T-cell (primary cell): ENCODE data around the gene VPS72. TPM values are rescaled to one million over a fixed set of nuclear protein-coding genes. Genes with fewer than 3 reads are reported as not detected.

Experiments
- ATAC-seq, 4 experiments: fragments of 200-7000 bp in 3 of 4; fragments of 150-1000 bp in 1 of 4; cut with Tn5 transposase; replicated peaks in 1 of 4; 1 replicate in 3 of 4; 2 replicates in 1 of 4; pipeline ENCODE4 v1.10.0; 2021; ENCODE audit warnings: moderate library complexity in 3 of 4, mild to moderate bottlenecking in 2 of 4, moderate number of reproducible peaks in 1 of 4
- CTCF ChIA-PET, 2 donors: fragments of 300-600 bp; sonication (Branson Sonifier 250); formaldehyde crosslinking; loops; one replicate each; lab custom pipeline; 2022; ENCODE audit warnings: antibody characterized with exemption in 2 of 2; lab: Charles Lee
- POLR2A ChIA-PET, 2 donors: fragments of 300-600 bp; sonication (Branson Sonifier 250); formaldehyde crosslinking; loops; one replicate each; lab custom pipeline; 2022; ENCODE audit warnings: antibody characterized with exemption in 2 of 2; lab: Charles Lee
- DNase-seq, 35 experiments: peaks; one replicate each; pipeline versions ENCODE4 v3.0.0 to v3.0.0-alpha.2; 2013 to 2023
- H3K27ac ChIP-seq: one replicate; pipeline ENCODE4 v1.5.1; 2013; ENCODE audit warnings: low read length
- H3K27me3 ChIP-seq, 2 experiments: replicated peaks in 1 of 2; 1 replicate in 1 of 2; 2 replicates in 1 of 2; pipeline versions ENCODE4 v1.6.1 to v1.7.0; 2013; ENCODE audit warnings: low read length in 1 of 2, mixed read lengths in 1 of 2; ENCODE audit not compliant: control insufficient read depth in 2 of 2, insufficient read depth in 2 of 2; ENCODE audit errors: extremely low read depth in 1 of 2
- H3K36me3 ChIP-seq, 2 donors: 1 replicate in 1 of 2; 2 replicates in 1 of 2; pipeline versions ENCODE4 v1.6.1 to v1.7.0; 2013; ENCODE audit warnings: low read length in 1 of 2; ENCODE audit not compliant: control insufficient read depth in 2 of 2, insufficient read depth in 1 of 2; ENCODE audit errors: extremely low read depth in 1 of 2
- H3K4me1 ChIP-seq, 2 experiments: 1 replicate in 1 of 2; 2 replicates in 1 of 2; pipeline versions ENCODE4 v1.6.1 to v1.7.0; 2013; ENCODE audit warnings: low read length in 2 of 2, mixed read lengths in 1 of 2; ENCODE audit not compliant: insufficient read depth in 2 of 2, control insufficient read depth in 1 of 2; ENCODE audit errors: extremely low read depth in 1 of 2
- H3K4me3 ChIP-seq, 2 donors: 1 replicate in 1 of 2; 2 replicates in 1 of 2; pipeline versions ENCODE4 v1.5.1 to v1.7.0; 2013; ENCODE audit warnings: mild to moderate bottlenecking in 2 of 2, low read length in 1 of 2, moderate library complexity in 1 of 2; ENCODE audit not compliant: control insufficient read depth in 1 of 2; ENCODE audit errors: extremely low read depth in 1 of 2
- H3K9me3 ChIP-seq: 2 replicates; pipeline ENCODE4 v1.7.0; 2013
- H3K27ac Mint-ChIP-seq, 2 donors: one replicate each; pipeline ENCODE4 v1.8.0; 2020 to 2021; ENCODE audit warnings: mild to moderate bottlenecking in 2 of 2, mixed read lengths in 2 of 2
- H3K27me3 Mint-ChIP-seq, 2 donors: one replicate each; pipeline ENCODE4 v1.8.0; 2021 to 2022; ENCODE audit warnings: mixed read lengths in 2 of 2
- H3K36me3 Mint-ChIP-seq: one replicate; pipeline ENCODE4 v1.8.0; 2021; ENCODE audit warnings: mixed read lengths
- H3K4me1 Mint-ChIP-seq, 3 donors: one replicate each; pipeline ENCODE4 v1.8.0; 2020 to 2022; ENCODE audit warnings: mixed read lengths in 3 of 3, mild to moderate bottlenecking in 1 of 3
- H3K4me3 Mint-ChIP-seq, 3 donors: one replicate each; pipeline ENCODE4 v1.8.0; 2020 to 2022; ENCODE audit warnings: mild to moderate bottlenecking in 3 of 3, mixed read lengths in 3 of 3, moderate library complexity in 3 of 3
- H3K9me3 Mint-ChIP-seq, 3 donors: one replicate each; pipeline ENCODE4 v1.8.0; 2020 to 2022; ENCODE audit warnings: mixed read lengths in 3 of 3
- WGBS: methylation state at CpG from one replicate; pipeline ENCODE4 v1.1.5; 2013; ENCODE audit warnings: missing lambda C conversion rate; ENCODE audit not compliant: insufficient coverage; 5-methylcytosine and 5-hydroxymethylcytosine counted together
- total RNA-seq, 35 experiments: library from RNA in 6 of 35; stranded (reverse) in 6 of 35; fragments of 120-200 nt in 1 of 35; gene quantifications; one replicate each; pipeline versions ENCODE4 v1.2.1 to v1.2.4 and lab custom pipeline; 2013 to 2026

VPS72 gene
- total RNA-seq, 5 donors from 2014 or later (not counting 1 experiment from before 2014, with no cell fraction given) = 50.2 to 84.5 (median 58.9) TPM

DNA sequence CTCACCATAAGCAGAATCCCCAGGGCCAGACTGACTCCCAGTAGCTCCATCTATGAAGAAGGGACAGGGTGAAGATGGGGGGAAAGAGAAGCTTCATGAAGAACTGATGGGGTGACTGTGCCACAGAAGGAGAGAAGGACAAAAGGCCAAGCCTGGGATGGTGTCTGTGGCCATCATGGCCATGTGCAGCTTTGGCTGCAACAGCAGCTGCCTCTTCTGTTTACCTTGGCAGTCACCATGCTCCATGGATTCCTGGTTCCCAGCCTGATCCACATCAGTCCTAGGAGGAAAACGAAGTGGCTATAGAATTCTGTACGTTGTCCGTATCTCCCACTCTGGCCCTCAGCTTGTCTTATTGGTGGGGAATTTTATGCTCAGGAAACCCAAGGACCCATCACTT is 55.6 kb downstream of the VPS72 start:
- Mint-ChIP-seq H3K4me3 (no peak overlapping the region), H3K4me1 (peaks cover 7 to 14% (median 13%) of the 10 kb centered on the region in 3 donors), H3K27ac (peak overlapping the region in 1 of 2 donors; percentile 4), H3K36me3 (peaks cover 6% of the 10 kb centered on the region), H3K27me3 (peaks cover 0 to 4% of the 10 kb centered on the region in 2 donors), H3K9me3 (no peaks in the 10 kb centered on the region)
- ChIA-PET CTCF (interaction anchor here in 1 of 2 donors (0.5 kb wide), 1 partner anchor 91 kb away, joined by 3 read pairs; no protein-coding TSS in a partner anchor), POLR2A (interaction anchor here in 1 of 2 donors (0.7 kb wide), 1 partner anchor 21 kb away, joined by 3 read pairs; no protein-coding TSS in a partner anchor)
- no peaks in the 10 kb centered on the region for H3K9me3 ChIP-seq
- WGBS = no CpG with 5 or more reads among the region's 3 CpGs
- peaks cover 2 to 11% of the 10 kb centered on the region in 2 experiments for H3K4me1 ChIP-seq
- peaks cover 0 to 13% of the 10 kb centered on the region in 2 experiments for H3K27me3 ChIP-seq
- no peak overlapping the region for H3K4me3 ChIP-seq
- ATAC-seq = no peak
- DNase-seq = no peak
- no peak overlapping the region for H3K27ac ChIP-seq
- no peaks in the 10 kb centered on the region for H3K36me3 ChIP-seq

DNA sequence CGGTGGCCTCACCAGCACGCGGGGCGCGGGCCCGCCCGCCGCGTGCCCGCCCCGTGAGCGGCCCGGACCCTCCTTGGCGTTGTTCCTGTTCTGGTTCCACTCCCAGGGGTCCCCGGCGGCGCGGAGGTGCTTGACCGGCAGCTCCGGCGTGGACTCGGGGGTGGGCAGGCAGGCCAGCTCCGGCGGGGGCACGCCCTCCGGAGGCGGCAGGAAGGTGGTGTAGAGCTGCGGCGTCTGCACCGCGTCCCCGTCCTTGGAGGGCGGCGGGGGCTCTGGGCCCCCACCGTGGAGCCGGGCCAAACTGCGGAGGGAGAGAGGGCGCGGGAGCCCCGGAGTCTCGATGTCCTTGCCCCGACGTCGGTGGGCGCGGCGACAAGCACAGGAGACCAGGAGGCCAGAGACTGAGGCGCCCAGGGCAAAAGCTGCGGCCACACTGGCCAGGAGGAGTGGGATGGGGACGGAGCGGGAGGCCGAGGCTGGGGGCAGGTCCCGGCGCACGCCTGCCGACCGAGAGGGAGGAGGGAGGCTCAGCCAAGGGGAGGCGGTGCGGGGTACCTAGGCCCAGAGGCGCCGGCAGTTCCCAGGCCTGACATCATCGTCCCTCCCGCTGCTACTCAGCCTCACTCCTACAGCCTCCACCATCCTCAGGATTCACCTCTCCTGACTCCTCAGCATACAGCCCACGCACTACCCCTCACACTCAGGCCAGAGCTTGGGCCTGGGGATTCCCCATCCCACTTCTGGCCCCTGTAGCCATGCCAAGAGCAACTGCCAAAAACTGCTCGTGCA is 56.8 kb downstream of the VPS72 start:
- no peaks in the 10 kb centered on the region for H3K9me3 Mint-ChIP-seq
- H3K4me3 Mint-ChIP-seq = no peak overlapping the region
- Histone ChIP-seq H3K27me3 (peaks cover 0 to 13% of the 10 kb centered on the region in 2 experiments), H3K9me3 (no peaks in the 10 kb centered on the region), H3K4me1 (peaks cover 2 to 11% of the 10 kb centered on the region in 2 experiments), H3K4me3 (no peak overlapping the region), H3K27ac (no peak overlapping the region), H3K36me3 (no peaks in the 10 kb centered on the region)
- CTCF ChIA-PET = interaction anchor here in 1 of 2 donors (0.6 kb wide), 1 partner anchor 248 kb away, joined by 3 read pairs; no protein-coding TSS in a partner anchor
- H3K4me1 Mint-ChIP-seq = peaks cover 7 to 14% (median 13%) of the 10 kb centered on the region in 3 donors
- peaks cover 6% of the 10 kb centered on the region for H3K36me3 Mint-ChIP-seq
- no peak overlapping the region for H3K27ac Mint-ChIP-seq
- POLR2A ChIA-PET = no interaction called here
- DNase-seq (no peak), ATAC-seq (no peak)
- peaks cover 0 to 4% of the 10 kb centered on the region in 2 donors for H3K27me3 Mint-ChIP-seq
- WGBS = 97% methylated on average over 49 of the region's 65 CpGs

DNA sequence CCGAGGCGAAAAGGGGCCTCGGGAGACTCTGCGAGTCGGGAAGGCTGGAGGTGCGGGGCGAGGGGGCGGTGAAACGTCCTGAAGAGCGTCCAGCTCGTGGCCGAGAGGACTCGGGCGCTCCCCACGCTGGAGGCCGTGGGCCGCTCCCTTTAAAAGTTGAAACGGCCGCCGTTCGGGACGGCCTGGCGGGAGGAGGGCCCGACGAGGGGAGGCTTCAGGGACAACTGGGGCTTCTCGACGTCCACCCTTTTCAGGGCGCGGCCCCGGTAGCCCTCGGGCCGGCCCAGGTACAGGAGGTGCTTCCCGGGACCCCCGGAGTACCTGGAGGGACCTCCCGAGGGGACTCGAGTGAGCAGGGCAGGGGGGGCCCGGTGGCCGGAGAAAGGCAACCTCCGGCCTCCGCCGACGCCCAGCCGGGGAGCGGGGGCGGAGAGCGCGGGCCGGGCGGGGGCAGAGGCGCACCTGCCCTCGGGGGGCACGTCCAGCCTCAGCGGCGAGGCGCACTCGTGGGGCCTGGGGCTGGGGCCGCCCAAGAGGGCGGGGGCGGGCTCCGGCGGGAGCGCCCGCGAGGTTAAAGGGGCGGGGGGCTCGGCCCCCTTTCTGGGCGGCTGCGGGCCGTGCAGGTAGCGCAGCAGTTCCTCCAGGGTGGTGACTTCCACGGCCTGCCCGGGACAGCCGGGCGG is 57.5 kb downstream of the VPS72 start:
- ChIA-PET CTCF (no interaction called here), POLR2A (no interaction called here)
- Histone ChIP-seq H3K4me3 (no peak overlapping the region), H3K27ac (no peak overlapping the region), H3K36me3 (no peaks in the 10 kb centered on the region), H3K4me1 (peaks cover 2 to 11% of the 10 kb centered on the region in 2 experiments), H3K9me3 (no peaks in the 10 kb centered on the region), H3K27me3 (peaks cover 0 to 13% of the 10 kb centered on the region in 2 experiments)
- Mint-ChIP-seq H3K36me3 (peaks cover 6% of the 10 kb centered on the region), H3K9me3 (no peaks in the 10 kb centered on the region), H3K4me3 (peak overlapping the region in 2 of 3 donors; percentile 71 to 77), H3K27ac (no peak overlapping the region), H3K27me3 (peaks cover 0 to 4% of the 10 kb centered on the region in 2 donors), H3K4me1 (peaks cover 7 to 14% (median 13%) of the 10 kb centered on the region in 3 donors)
- DNase-seq = no peak
- no peak for ATAC-seq
- WGBS = 97% methylated on average over 61 of the region's 74 CpGs

DNA sequence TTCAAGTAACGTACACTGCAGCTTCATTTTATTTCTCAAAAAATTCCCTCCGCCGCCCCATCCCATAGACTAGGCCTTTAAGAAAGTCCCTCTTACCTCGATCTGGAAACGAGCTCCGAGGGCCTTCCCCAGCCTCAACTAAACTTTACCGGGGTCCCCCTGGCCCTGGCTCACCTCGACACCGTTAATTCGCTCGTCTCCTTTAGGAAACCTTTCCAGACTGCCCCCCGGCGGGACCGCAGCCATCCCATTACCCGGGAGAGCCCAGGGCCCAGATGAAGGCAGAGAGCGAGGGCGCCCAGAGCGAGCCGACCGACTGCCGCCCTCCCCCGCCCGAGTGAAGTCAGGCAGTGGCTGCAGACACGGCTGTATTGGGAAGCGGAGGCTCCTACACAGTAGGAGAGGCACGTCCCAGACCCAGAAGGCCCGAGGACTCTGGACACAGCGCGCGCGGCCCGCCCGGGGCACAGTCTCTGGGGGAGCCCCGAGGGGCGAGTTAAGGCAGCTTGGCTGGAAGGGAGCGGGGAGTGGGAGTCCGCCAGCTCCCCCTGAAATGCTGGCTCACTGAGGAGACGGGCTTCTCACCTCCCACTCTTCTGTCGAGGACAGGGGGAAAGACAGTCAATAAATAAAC is 58.2 kb downstream of the VPS72 start:
- Mint-ChIP-seq H3K27me3 (peaks cover 0 to 4% of the 10 kb centered on the region in 2 donors), H3K4me3 (peak overlapping the region; percentile 71 to 77 (median 76)), H3K4me1 (peaks cover 7 to 14% (median 13%) of the 10 kb centered on the region in 3 donors), H3K9me3 (no peaks in the 10 kb centered on the region), H3K27ac (peak overlapping the region; percentile 24 to 82), H3K36me3 (peaks cover 5% of the 10 kb centered on the region)
- ATAC-seq (no peak), DNase-seq (no peak)
- H3K4me1 ChIP-seq = peaks cover 2 to 11% of the 10 kb centered on the region in 2 experiments
- H3K9me3 ChIP-seq = no peaks in the 10 kb centered on the region
- POLR2A ChIA-PET = interaction anchor here (0.5 to 0.7 kb wide), 3 partner anchors 10 to 98 kb away, joined by 3 to 4 read pairs (median 3); no protein-coding TSS in a partner anchor
- WGBS = 81% methylated on average over 27 of the region's 39 CpGs
- H3K27ac ChIP-seq = no peak overlapping the region
- H3K4me3 ChIP-seq = peak overlapping the region; percentile 27 to 64
- CTCF ChIA-PET = interaction anchor here (0.6 to 1.5 kb wide), 6 partner anchors 16 to 536 kb away, joined by 3 to 8 read pairs (median 4); no protein-coding TSS in a partner anchor
- peaks cover 0 to 13% of the 10 kb centered on the region in 2 experiments for H3K27me3 ChIP-seq
- no peaks in the 10 kb centered on the region for H3K36me3 ChIP-seq

DNA sequence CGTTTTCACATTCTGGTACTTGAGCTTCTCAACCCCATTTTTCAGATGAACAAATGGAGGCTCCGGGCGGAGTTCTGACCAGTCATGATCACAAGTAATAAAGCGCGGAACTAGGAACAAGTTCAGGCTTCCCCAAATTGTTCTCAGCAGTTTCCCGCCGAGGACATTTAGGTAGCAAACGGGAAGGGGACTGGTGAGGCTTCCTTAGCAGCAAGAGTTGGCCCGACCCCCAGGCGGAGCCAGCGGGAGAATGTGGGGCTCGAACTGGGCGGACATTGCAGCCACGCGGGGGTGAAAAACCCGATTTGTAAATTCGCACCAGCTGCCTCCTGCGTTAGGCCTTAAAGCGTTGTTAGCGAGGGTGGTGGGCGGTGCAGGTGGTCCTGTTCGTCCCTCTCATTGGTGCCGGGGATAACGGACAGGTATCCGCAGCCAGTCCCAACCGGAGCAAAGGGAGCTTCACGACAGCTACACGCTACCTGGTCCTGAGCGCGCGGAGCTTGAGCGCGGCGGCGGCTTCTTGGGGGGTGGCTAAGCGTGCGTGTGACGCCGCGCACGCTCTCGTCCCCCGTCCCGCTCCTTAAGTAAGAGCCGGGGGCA is 58.9 kb downstream of the VPS72 start:
- no peaks in the 10 kb centered on the region for H3K9me3 ChIP-seq
- peak overlapping the region; percentile 52 to 82 for H3K27ac Mint-ChIP-seq
- H3K27me3 Mint-ChIP-seq = peaks cover 0 to 4% of the 10 kb centered on the region in 2 donors
- CTCF ChIA-PET = interaction anchor here (0.6 to 1.5 kb wide), 6 partner anchors 15 to 535 kb away, joined by 3 to 8 read pairs (median 4); no protein-coding TSS in a partner anchor
- H3K4me3 ChIP-seq = peak overlapping the region; percentile 27 to 64
- H3K4me3 Mint-ChIP-seq = peak overlapping the region; percentile 71 to 77 (median 76)
- peaks cover 0 to 13% of the 10 kb centered on the region in 2 experiments for H3K27me3 ChIP-seq
- H3K9me3 Mint-ChIP-seq = no peaks in the 10 kb centered on the region
- POLR2A ChIA-PET = interaction anchor here (0.5 to 0.7 kb wide), 4 partner anchors 11 to 156 kb away, joined by 3 to 8 read pairs (median 6); partner anchors contain the start of gene CERS2 (in 1 of the 2)
- H3K27ac ChIP-seq = no peak overlapping the region
- WGBS = 19% methylated on average over 44 of the region's 45 CpGs
- peak; percentile 97 to 100 (median 99) for ATAC-seq
- H3K36me3 ChIP-seq = peaks cover 0 to under 1% of the 10 kb centered on the region in 2 donors
- no peaks in the 10 kb centered on the region for H3K36me3 Mint-ChIP-seq
- H3K4me1 Mint-ChIP-seq = peaks cover 7 to 14% (median 13%) of the 10 kb centered on the region in 3 donors
- peaks cover 2 to 11% of the 10 kb centered on the region in 2 experiments for H3K4me1 ChIP-seq
- DNase-seq = peak; percentile 55 to 91 (median 81)
